Activated CD8-positive, alpha-beta T cell treated with anti-CD3 and anti-CD28 coated beads for 36 hours (primary cell): ENCODE data around the gene JAGN1. TPM values are rescaled to one million over a fixed set of nuclear protein-coding genes. Genes with fewer than 3 reads are reported as not detected.

ENCODE experiments used
- ATAC-seq: fragments of 200-7000 bp; cut with Tn5 transposase; one replicate; pipeline ENCODE4 v1.10.0; 2021; ENCODE audit warnings: mild to moderate bottlenecking, moderate library complexity
- CTCF ChIA-PET: fragments of 350-600 bp; sonication (Branson Sonifier 250); formaldehyde crosslinking; loops from one replicate; lab custom pipeline; 2021; ENCODE audit warnings: antibody characterized with exemption; lab: Charles Lee
- POLR2A ChIA-PET: fragments of 350-600 bp; sonication (Branson Sonifier 250); formaldehyde crosslinking; loops from one replicate; lab custom pipeline; 2021; ENCODE audit warnings: antibody characterized with exemption; lab: Charles Lee
- DNase-seq: peaks from one replicate; pipeline ENCODE4 v3.0.0-alpha.2; 2020
- H3K27ac Mint-ChIP-seq: one replicate; pipeline ENCODE4 v1.8.0; 2021; ENCODE audit warnings: mild to moderate bottlenecking, mixed read lengths
- H3K27me3 Mint-ChIP-seq: one replicate; pipeline ENCODE4 v1.8.0; 2021; ENCODE audit warnings: mixed read lengths
- H3K36me3 Mint-ChIP-seq: one replicate; pipeline ENCODE4 v1.8.0; 2021; ENCODE audit warnings: low read depth, mixed read lengths
- H3K4me1 Mint-ChIP-seq: one replicate; pipeline ENCODE4 v1.8.0; 2021; ENCODE audit warnings: low read depth, mixed read lengths
- H3K4me3 Mint-ChIP-seq: one replicate; pipeline ENCODE4 v1.8.0; 2021; ENCODE audit warnings: mild to moderate bottlenecking, moderate library complexity, mixed read lengths
- H3K9me3 Mint-ChIP-seq: one replicate; pipeline ENCODE4 v1.8.0; 2021; ENCODE audit warnings: mixed read lengths
- intact Hi-C: fragments of 100-400 bp; cut with micrococcal nuclease; formaldehyde crosslinking; loops from one replicate; pipeline ENCODE4 v1.10.0; 2022
- total RNA-seq, 2 experiments: library from RNA; stranded (reverse); gene quantifications; one replicate each; pipeline ENCODE4 v1.2.3, GENCODE V29; 2021
- TF ChIP-seq, protein P1 (sequence below): fragments of 200-600 bp; IDR thresholded peaks from one replicate; pipeline ENCODE4 v1.8.0; 2022; ENCODE audit warnings: antibody characterized with exemption, mild to moderate bottlenecking

The JAGN1 gene
- total RNA-seq, 2 experiments from 2014 or later = 29.7 to 30.3 TPM

- ChIA-PET POLR2A (interaction anchor here (0.8 to 1.4 kb wide), 2 partner anchors 19 to 23 kb away, joined by 3 to 7 read pairs; no protein-coding TSS in a partner anchor), CTCF (interaction anchor here (0.9 to 7.0 kb wide), 6 partner anchors 9 to 68 kb away, joined by 3 to 46 read pairs (median 3); partner anchors contain the start of genes CRELD1 and IL17RE)
- intact Hi-C loops = no loop called here
- ATAC-seq (no peak), DNase-seq (no peak)
- TF ChIP-seq, protein P1, sequence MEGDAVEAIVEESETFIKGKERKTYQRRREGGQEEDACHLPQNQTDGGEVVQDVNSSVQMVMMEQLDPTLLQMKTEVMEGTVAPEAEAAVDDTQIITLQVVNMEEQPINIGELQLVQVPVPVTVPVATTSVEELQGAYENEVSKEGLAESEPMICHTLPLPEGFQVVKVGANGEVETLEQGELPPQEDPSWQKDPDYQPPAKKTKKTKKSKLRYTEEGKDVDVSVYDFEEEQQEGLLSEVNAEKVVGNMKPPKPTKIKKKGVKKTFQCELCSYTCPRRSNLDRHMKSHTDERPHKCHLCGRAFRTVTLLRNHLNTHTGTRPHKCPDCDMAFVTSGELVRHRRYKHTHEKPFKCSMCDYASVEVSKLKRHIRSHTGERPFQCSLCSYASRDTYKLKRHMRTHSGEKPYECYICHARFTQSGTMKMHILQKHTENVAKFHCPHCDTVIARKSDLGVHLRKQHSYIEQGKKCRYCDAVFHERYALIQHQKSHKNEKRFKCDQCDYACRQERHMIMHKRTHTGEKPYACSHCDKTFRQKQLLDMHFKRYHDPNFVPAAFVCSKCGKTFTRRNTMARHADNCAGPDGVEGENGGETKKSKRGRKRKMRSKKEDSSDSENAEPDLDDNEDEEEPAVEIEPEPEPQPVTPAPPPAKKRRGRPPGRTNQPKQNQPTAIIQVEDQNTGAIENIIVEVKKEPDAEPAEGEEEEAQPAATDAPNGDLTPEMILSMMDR = no peak
- H3K27me3 Mint-ChIP-seq = peaks cover 6% of the 10 kb centered on the region
- no peaks in the 10 kb centered on the region for H3K9me3 Mint-ChIP-seq
- no peak overlapping the region for H3K4me3 Mint-ChIP-seq
- H3K27ac Mint-ChIP-seq = no peak overlapping the region
- no peaks in the 10 kb centered on the region for H3K36me3 Mint-ChIP-seq
- peaks cover 25% of the 10 kb centered on the region for H3K4me1 Mint-ChIP-seq
These were observed 23.6 kb downstream of the JAGN1 start for GRCh38 chr3:9914011-9914410.

DNA sequence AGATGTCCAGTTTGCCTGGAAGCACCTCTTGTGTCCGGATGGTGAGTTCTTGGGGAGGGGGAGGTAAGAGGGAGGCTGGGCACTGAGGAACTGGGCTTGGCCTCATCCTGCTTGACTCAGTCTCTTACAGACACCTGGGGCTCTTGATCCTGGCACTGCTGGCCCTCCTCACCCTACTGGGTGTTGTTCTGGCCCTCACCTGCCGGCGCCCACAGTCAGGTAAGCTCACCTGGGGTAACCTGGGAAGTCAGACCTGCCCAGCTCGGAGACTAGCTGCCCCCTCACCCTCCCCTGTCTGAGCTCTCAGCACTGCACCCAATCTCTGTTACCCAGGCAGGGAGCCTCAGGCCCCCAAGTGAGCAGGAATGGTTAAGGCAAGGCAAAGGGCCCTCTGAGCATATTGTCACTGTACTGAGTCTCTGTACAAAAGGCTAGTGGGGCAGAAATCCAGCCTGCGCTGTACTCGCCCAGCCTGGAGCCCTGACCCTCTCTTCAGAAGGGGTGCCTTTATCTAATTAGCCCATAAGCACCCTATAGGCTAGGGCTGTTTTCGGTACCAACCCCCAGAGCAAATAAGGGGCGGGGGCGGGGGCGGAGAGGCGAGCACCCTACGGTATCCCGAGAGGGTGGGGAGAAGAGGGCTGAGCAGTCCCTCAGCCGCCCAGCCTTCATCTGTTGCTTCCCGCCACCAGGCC, 24.3 kb downstream of the JAGN1 start:
- intact Hi-C loops = no loop called here
- Mint-ChIP-seq H3K36me3 (no peaks in the 10 kb centered on the region), H3K27ac (no peak overlapping the region), H3K27me3 (peaks cover 6% of the 10 kb centered on the region), H3K4me3 (peak overlapping the region; percentile 26), H3K9me3 (no peaks in the 10 kb centered on the region), H3K4me1 (peaks cover 18% of the 10 kb centered on the region)
- ChIA-PET CTCF (interaction anchor here (0.9 to 7.0 kb wide), 5 partner anchors 10 to 69 kb away, joined by 3 to 46 read pairs (median 3); partner anchors contain the start of genes CRELD1 and IL17RE), POLR2A (interaction anchor here (0.8 to 1.4 kb wide), 2 partner anchors 18 to 24 kb away, joined by 3 to 7 read pairs; no protein-coding TSS in a partner anchor)
- ATAC-seq = peak; percentile 51
- peak; percentile 50 for DNase-seq
- TF ChIP-seq, protein P1 = no peak

DNA sequence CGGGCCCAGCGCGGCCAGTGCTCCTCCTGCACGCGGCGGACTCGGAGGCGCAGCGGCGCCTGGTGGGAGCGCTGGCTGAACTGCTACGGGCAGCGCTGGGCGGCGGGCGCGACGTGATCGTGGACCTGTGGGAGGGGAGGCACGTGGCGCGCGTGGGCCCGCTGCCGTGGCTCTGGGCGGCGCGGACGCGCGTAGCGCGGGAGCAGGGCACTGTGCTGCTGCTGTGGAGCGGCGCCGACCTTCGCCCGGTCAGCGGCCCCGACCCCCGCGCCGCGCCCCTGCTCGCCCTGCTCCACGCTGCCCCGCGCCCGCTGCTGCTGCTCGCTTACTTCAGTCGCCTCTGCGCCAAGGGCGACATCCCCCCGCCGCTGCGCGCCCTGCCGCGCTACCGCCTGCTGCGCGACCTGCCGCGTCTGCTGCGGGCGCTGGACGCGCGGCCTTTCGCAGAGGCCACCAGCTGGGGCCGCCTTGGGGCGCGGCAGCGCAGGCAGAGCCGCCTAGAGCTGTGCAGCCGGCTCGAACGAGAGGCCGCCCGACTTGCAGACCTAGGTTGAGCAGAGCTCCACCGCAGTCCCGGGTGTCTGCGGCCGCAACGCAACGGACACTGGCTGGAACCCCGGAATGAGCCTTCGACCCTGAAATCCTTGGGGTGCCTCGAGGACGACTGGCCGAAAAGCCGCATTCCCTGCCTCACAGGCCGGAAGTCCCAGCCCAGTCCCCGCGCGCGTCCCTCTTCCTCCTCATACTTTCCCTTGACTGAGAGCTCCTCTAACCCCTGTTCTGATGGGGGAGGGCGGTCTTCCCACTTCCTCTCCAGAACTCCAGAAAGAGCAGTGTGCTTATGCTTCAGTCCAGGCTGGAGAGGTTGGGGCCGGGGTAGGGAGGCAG, 25.1 kb downstream of the JAGN1 start:
- Mint-ChIP-seq H3K4me3 (peak overlapping the region; percentile 70), H3K4me1 (peaks cover 17% of the 10 kb centered on the region), H3K27me3 (peaks cover 6% of the 10 kb centered on the region), H3K27ac (peak overlapping the region; percentile 25), H3K9me3 (no peaks in the 10 kb centered on the region), H3K36me3 (no peaks in the 10 kb centered on the region)
- TF ChIP-seq, protein P1 = peak; percentile 24
- intact Hi-C loops = no loop called here
- CTCF ChIA-PET = interaction anchor here (1.0 to 7.0 kb wide), 3 partner anchors 17 to 67 kb away, joined by 3 to 46 read pairs (median 3); partner anchors contain the start of gene CRELD1
- DNase-seq (peak; percentile 32), ATAC-seq (peak; percentile 34)
- POLR2A ChIA-PET = interaction anchor here (0.7 to 1.4 kb wide), 7 partner anchors 10 to 123 kb away, joined by 3 to 5 read pairs (median 4); partner anchors contain the start of genes ARPC4, IL17RE and TADA3

DNA sequence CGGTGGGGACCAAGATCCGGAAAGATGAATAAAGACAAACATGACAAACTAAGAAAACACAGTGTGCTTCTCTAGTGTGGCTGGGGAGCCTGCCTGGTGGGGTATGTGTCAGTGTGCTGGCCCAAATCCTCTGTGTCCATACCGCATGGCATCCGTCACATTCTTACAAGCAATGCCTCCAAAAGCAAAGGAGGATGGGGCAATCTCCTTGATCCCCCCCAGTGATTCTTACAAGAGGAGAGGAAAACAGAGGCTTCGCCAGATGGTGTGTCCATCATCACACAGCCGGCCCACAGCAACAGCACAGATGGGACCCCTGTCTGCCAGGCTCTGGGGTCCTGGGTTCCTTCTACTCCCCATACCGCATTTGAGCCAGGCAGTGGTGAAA, 25.9 kb downstream of the JAGN1 start:
- Mint-ChIP-seq H3K4me3 (peak overlapping the region; percentile 70), H3K27ac (no peak overlapping the region), H3K36me3 (no peaks in the 10 kb centered on the region), H3K9me3 (no peaks in the 10 kb centered on the region), H3K4me1 (peaks cover 17% of the 10 kb centered on the region), H3K27me3 (peaks cover 6% of the 10 kb centered on the region)
- intact Hi-C loops = no loop called here
- TF ChIP-seq, protein P1 = no peak
- DNase-seq (no peak), ATAC-seq (peak; percentile 8)
- POLR2A ChIA-PET = interaction anchor here (0.7 to 1.4 kb wide), 5 partner anchors 9 to 25 kb away, joined by 3 to 5 read pairs (median 4); partner anchors contain the start of gene IL17RE
- CTCF ChIA-PET = interaction anchor here (0.5 to 7.0 kb wide), 3 partner anchors 16 to 80 kb away, joined by 3 to 46 read pairs (median 3); partner anchors contain the start of gene CRELD1
